GM21526 (cell line): Measurements from ENCODE around the gene PDIK1L.

Experiments used
- ATAC-seq: cut with Tn5 transposase; IDR thresholded peaks from one replicate; pipeline ENCODE4 v1.9.1; 2021; ENCODE audit warnings: moderate library complexity; ENCODE audit not compliant: unreplicated experiment, low FRiP score

Gene PDIK1L

GRCh38 chr1:26111530-26112406 lies at the start of gene PDIK1L:
Gene PDIK1L, plus strand, starts transcription at chr1:26111824. Its CDS starts 2,485 bp downstream, at chr1:26114309.
- ATAC-seq: peak; percentile 62

GRCh38 chr1:26064553-26064952 lies 47.1 kb upstream of the PDIK1L start:
- ATAC-seq: no peak

GRCh38 chr1:26066160-26066559 lies 45.5 kb upstream of the PDIK1L start:
- no peak for ATAC-seq

DNA sequence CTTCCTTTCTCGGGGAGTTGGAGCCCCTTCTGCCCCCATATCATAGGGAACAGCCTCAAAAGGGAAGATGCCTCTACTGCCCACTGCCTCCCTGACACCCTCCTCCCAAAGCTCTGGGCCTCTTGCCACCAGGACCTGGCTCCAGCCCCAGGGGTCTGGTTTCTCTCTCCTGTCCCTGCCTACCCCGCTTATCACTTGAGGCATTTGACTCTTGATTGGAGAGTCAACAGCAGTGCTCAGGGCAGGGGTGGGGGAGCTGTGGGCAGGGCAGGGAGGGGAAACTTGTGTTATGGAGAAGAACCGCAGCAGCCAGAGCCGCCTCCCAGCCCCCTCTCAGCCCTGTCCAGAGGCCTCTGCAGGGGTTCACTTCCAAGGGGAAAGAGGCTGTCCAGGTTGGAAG lies 44.8 kb upstream of the PDIK1L start:
- ATAC-seq: no peak

- no peak for ATAC-seq
Observed at GRCh38 chr1:26067432-26067911, 44.2 kb upstream of the PDIK1L start, which contains the start of gene TRIM63. Gene TRIM63, minus strand, starts transcription at chr1:26067630. Its CDS starts 136 bp downstream, at chr1:26067494.

GRCh38 chr1:26069941-26070295 lies 41.7 kb upstream of the PDIK1L start:
- no peak for ATAC-seq

- no peak for ATAC-seq
Observed at GRCh38 chr1:26070296-26070962, 41.2 kb upstream of the PDIK1L start.

GRCh38 chr1:26070963-26071342 lies 40.7 kb upstream of the PDIK1L start:
- ATAC-seq: no peak

DNA sequence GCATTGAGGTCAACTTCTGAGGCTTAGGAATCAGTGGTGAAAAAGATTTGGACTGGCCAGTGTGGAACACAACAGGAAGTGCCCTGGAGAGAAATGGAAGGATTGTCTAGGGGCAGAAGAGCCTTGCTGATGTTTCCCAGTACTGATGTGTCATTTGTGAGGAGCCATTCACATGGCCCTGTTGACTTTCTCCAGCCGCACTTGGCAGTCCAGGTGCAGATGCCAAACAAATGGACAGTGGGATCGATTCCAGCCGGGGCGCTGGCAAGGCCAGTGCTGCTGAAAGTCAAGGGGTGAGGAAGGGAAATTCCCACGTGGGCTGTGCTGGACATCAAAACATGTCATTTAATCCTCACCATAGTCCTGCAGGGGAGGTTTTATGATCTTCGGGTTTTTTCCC lies 39.3 kb upstream of the PDIK1L start:
- ATAC-seq: no peak

- ATAC-seq: no peak
Observed at GRCh38 chr1:26075421-26076144, 36.0 kb upstream of the PDIK1L start.

DNA sequence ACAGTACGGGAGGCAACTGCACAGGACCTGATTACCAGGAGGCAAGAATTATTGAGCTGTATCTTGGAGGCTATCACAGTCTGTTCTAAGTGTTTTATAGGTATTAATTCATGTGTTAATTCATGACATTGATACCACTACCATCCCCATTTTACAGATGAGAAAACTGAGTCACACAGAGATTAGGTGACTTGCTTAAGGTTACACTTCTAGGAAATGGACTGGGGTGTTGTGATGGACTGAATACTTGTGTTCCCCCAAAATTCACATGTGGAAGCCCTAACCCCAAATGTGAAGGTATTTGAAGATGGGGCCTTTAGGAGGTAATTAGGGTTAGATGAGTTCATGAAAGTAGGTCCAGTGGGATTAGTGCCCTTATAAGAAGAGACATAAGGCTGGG lies 34.1 kb upstream of the PDIK1L start:
- ATAC-seq: no peak

DNA sequence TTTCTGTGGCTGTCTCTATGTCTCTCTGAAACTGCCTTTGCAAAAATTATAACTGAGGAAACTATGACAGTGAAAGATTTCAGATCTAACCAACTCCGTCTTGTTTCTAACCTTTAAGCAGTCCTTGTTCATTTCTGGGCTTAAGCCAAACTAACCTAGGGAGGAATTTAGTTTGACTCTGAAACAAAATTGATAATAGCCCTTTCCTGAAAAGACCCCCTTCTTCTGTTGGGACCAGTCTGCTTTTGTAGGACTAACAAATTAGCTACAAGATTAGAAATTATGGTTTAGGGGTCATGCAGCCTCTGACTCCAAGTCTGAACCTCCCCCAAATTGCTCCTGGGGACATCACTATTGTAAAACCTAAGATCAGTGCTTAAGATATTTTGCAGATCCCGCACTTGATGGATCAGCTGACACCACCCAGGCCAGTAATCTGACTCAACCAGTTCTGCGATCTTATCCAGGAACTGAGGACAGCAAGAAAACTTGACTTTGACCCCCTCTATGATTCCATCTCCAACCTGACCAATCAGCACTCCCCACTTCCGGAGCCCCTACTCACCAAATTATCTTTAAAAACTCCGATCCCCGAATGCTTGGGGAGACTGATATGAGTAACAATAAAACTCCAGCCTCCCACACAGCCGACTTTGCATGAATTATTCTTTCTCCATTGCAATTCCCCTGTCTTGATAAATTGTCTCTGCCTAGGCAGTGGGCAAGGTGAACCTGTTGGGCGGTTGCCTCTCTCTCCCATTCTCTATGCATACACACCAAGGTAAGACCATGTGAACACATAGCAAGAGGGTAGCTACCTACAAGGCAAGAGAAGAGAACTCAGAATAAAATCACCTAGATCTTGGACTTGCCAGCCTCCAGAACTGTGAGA lies 33.1 kb upstream of the PDIK1L start:
- no peak for ATAC-seq

DNA sequence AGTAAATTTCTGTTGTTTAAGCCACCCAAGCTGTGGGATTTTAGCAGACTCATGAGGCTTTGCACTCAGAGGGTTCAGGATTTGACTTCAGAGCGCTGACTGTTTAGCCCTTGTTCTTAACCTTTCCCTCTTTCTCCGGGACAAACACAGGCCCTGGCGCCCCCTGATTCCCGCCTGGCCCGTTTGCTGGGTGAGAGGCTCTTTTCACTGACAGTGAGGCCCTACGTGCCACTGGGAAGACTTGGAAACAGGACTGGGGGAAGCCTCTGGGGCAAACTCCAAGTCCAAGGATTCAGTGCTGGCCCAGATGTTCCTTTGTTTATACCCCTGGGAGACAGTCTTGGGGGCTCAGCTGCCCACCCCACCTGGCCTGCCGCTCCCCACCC lies 32.5 kb upstream of the PDIK1L start:
- ATAC-seq: no peak

GRCh38 chr1:26079960-26080814 lies 31.4 kb upstream of the PDIK1L start:
- ATAC-seq: no peak

DNA sequence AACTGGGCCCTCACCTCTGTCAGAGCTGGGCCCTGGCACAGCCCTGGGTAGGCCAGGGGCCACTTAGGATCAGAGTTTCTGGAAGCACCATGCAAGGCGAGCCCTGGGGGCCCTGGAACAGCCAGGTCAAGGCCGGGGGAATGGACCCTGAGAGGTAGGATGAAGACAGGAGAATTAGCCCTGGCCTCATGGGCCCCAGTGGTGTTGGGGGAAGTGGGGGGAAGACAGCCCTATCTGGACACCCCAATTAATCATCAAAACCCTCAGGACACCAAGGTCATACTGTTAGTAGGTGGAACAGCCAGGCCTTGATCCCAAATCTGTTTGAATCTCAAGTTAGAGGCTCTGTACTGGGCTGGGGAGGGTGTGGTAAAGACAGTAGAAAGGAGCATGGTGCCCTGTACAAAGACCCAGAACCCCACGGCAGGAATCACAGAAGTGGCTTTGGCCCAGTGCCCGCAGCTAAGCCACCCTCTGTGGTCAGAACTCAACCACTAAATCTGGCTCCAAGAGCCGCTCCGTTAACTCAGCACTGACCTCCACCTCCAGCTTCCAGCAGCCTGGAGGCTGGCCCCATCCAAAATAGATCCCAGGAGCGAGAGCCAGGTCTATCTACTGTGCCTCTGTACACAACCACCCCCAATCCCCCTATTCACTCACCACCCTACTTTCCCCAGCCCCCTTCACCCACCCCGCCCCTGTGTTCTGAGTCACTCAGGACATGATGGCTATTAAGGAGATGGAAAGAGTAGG lies 30.2 kb upstream of the PDIK1L start:
- no peak for ATAC-seq

DNA sequence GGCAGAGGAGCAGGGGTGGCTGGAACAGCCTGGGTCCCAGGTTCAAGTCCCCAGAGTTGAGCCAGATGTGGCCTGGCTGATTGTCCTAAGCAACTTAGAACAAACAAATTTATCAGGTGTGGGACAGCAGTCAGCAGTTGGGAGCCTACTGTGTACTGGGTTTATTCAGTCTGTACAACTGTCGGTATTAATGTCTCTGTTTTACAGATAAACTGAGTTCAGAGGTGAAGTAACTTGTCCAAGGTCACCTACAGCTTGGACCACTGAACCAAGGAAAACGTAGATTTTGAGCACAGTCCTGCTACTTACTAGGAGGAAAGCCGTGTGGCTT lies 29.6 kb upstream of the PDIK1L start:
- ATAC-seq: no peak

DNA sequence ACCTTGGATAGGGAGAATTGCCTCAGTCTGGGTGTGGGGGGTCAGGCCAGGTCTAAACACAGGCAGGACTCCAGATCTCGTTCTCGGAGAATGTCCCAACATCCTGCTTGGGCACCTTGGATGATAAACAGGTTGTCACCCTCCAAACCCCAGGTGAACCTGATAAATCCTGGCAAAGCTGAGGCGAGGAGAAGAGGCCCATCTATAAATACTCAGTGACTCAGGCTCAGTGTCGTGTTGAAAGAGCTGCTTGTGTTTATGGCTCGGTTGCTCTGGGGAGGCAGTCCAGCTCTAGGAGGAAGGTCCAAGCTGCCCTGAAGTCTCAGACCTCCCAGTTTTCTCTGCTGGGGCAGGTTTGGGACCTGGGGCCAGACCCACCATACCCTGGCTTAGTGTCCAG lies 28.4 kb upstream of the PDIK1L start:
- no peak for ATAC-seq

DNA sequence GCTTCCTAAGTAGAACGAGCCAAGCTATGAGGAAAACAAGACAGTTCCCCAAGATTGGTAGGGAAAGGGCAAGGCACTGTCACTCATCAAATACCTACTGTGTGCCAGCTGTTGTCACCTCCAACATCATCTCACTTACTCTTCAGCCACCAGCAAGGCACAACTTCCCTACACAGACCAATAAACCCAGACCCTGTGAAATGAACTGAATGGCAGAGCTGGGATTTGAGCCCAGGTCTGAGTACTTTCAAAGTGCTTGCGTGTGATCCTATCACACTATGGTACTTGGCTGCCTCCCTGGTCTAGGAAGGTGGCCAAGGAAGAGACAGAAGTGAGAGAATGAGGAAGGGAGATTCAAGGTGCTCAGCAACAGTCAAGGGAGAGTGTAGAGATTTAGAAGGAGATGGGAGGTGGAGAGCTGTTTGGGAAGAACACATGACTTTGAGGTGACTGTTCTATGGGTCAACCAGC lies 27.5 kb upstream of the PDIK1L start:
- no peak for ATAC-seq

DNA sequence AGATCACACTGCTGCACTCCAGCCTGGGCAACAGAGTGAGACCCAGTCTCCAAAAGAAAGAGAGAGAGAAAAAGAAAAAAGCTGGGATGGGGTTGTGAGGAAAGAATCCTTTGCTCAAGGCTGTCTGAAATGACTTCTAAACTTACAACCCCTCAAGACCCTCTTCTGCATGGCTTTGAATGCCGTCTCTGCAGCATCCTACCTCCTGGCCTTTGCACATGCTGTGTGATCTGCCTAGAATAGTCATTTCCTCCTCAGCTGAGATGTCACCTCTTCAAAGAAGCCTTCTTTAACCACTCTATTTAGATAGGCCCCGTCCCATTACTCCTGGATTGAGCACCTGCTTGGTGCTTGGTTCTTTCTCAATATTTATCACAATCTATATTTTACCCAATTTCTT lies 26.8 kb upstream of the PDIK1L start:
- ATAC-seq: no peak
